OCI-LY7 (cell line): ENCODE results near the gene CCDC57. TPM values are rescaled to one million over a fixed set of nuclear protein-coding genes. Genes with fewer than 3 reads are reported as not detected.

Experiments
- Bru-seq: library from RNA; stranded (reverse); fragments of 400-500 nt; gene quantifications from one replicate; lab custom pipeline; 2021; lab: Mats Ljungman, UMichigan
- BruChase-seq, 2 experiments: library from RNA; stranded (reverse); fragments of 400-500 nt; gene quantifications; one replicate each; lab custom pipeline; 2021; lab: Mats Ljungman, UMichigan
- BruUV-seq: library from RNA; stranded (reverse); fragments of 400-500 nt; replicated peaks from 2 replicates; lab custom pipeline; 2021; lab: Mats Ljungman, UMichigan
- CTCF ChIA-PET: fragments of 300-600 bp; sonication (Branson Sonifier 250); formaldehyde crosslinking; loops from one replicate; lab custom pipeline; 2022; ENCODE audit warnings: antibody characterized with exemption; ENCODE audit not compliant: unreplicated experiment; lab: Charles Lee
- POLR2A ChIA-PET: fragments of 300-600 bp; sonication (Branson Sonifier 250); formaldehyde crosslinking; loops from one replicate; lab custom pipeline; 2022; ENCODE audit warnings: antibody characterized with exemption; lab: Charles Lee
- DNase-seq: peaks from one replicate; pipeline ENCODE4 v3.0.0-alpha.2; 2015; ENCODE audit warnings: low spot score
- H2AFZ ChIP-seq: fragments of 200-600 bp; sonication (generic), shearing (Covaris generic); 2 replicates; pipeline ENCODE4 v1.6.1; 2014; ENCODE audit warnings: mild to moderate bottlenecking, antibody characterized with exemption, low read length, moderate library complexity
- H3K27ac ChIP-seq: fragments of 200-600 bp; sonication (generic); 2 replicates; pipeline ENCODE4 v1.5.1; 2014; ENCODE audit warnings: mixed run types, low read depth, mild to moderate bottlenecking, moderate library complexity, low read length, inconsistent platforms; ENCODE audit not compliant: poor library complexity, severe bottlenecking
- H3K36me3 ChIP-seq: fragments of 200-600 bp; sonication (generic); 2 replicates; pipeline ENCODE4 v1.6.1; 2014; ENCODE audit warnings: mild to moderate bottlenecking, antibody characterized with exemption, low read length, moderate library complexity, mixed read lengths; ENCODE audit not compliant: insufficient read depth
- H3K4me1 ChIP-seq: fragments of 200-600 bp; sonication (generic); 2 replicates; pipeline ENCODE4 v1.5.1; 2014; ENCODE audit warnings: mild to moderate bottlenecking, low read length; ENCODE audit not compliant: insufficient read depth, poor library complexity, severe bottlenecking
- H3K4me2 ChIP-seq: fragments of 200-600 bp; sonication (generic); 2 replicates; pipeline ENCODE4 v1.6.1; 2014; ENCODE audit warnings: mild to moderate bottlenecking, low read length
- H3K4me3 ChIP-seq: fragments of 200-600 bp; sonication (generic); 2 replicates; pipeline ENCODE4 v1.5.1; 2014; ENCODE audit warnings: mild to moderate bottlenecking, low read depth, low read length; ENCODE audit not compliant: poor library complexity, severe bottlenecking
- H3K79me2 ChIP-seq: fragments of 200-600 bp; sonication (generic); 2 replicates; pipeline ENCODE4 v1.6.1; 2016; ENCODE audit warnings: low read depth, mild to moderate bottlenecking, low read length, moderate library complexity, mixed read lengths; ENCODE audit not compliant: insufficient read depth
- H3K9me2 ChIP-seq: fragments of 200-600 bp; sonication (generic); 2 replicates; pipeline ENCODE4 v1.6.1; 2016; ENCODE audit warnings: mild to moderate bottlenecking, low read length, mixed read lengths; ENCODE audit not compliant: insufficient read depth
- H3K9me3 ChIP-seq: fragments of 200-600 bp; sonication (generic); 2 replicates; pipeline ENCODE4 v1.6.1; 2014; ENCODE audit warnings: mild to moderate bottlenecking, mixed run types, low read length, mixed read lengths
- H4K20me1 ChIP-seq: fragments of 200-600 bp; sonication (generic); 2 replicates; pipeline ENCODE4 v1.6.1; 2014; ENCODE audit warnings: mild to moderate bottlenecking, antibody characterized with exemption, low read length, moderate library complexity, mixed read lengths; ENCODE audit not compliant: insufficient read depth
- CTCF ChIP-seq: fragments of 200-600 bp; sonication (generic); conservative IDR thresholded peaks from 2 replicates; pipeline ENCODE4 v1.5.1; 2014; ENCODE audit warnings: mild to moderate bottlenecking, antibody characterized with exemption, low read length, moderate library complexity, mixed read lengths
- EZH2phosphoT487 ChIP-seq: fragments of 200-600 bp; sonication (generic); IDR thresholded peaks from 2 replicates; pipeline ENCODE4 v1.6.1; 2018; ENCODE audit warnings: low read depth, borderline replicate concordance, mild to moderate bottlenecking, mixed run types, antibody characterized with exemption, low read length, moderate library complexity, mixed read lengths
- intact Hi-C: fragments of 100-400 bp; cut with micrococcal nuclease; formaldehyde crosslinking; loops from one replicate; pipeline ENCODE4 v1.10.0; 2022; ENCODE audit not compliant: unreplicated experiment
- long read RNA-seq: library from polyadenylated mRNA; stranded (forward); transcript quantifications from one replicate; pipeline ENCODE4 v2.0.0, GENCODE V29; 2022
- total RNA-seq, 2 experiments: library from RNA; depleted of rRNA in 1 of 2; stranded (reverse); fragments of >200 nt in 1 of 2; shearing (Covaris generic) in 1 of 2; gene quantifications; 2 replicates each; pipeline ENCODE4 v1.2.3, GENCODE V29; 2014 to 2022

Gene CCDC57, protein sequence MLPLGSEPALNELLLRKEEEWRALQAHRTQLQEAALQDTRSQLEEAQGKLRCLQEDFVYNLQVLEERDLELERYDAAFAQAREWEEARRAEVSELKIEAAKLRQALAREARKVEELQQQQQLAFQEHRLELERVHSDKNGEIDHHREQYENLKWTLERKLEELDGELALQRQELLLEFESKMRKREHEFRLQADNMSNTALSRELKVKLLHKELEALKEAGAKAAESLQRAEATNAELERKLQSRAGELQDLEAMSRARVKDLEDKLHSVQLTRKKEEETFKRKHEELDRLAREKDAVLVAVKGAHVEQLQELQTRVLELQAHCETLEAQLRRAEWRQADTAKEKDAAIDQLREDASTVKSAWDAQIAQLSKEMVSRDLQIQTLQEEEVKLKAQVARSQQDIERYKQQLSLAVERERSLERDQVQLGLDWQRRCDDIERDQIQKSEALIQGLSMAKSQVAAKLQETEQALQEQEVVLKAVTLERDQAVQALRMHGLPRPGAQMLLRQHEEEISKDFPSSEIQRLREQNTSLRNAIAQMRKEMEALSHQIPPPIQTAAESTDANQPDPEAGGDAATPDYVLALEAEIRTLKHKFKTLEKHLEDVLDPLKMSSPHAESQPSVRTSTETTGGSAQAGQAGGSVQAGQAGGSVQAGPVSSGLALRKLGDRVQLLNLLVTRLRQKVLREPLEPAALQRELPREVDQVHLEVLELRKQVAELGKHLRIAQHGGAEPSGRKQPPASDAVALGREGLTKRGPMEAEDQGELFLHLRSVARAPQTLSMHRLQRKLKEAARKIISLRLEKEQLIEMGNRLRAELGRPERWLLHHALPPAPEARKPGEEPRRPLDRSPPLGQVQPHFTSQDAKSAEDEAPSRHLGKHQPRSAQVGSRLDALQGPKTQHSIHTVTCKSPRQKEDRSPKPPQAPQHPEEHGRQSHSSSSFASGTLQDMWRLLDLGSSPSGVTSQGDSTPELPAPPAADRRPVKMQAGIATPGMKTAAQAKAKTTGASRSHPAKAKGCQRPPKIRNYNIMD
- 30.7 and 34.5 TPM in 2 replicates for total RNA-seq (2014; rRNA removed; shearing (Covaris generic))
- 56.1 and 58.7 TPM in 2 replicates for total RNA-seq (2022)
- Bru-seq, nascent RNA = percentile 54 among the genes with signal in this experiment
- percentile 66 among the genes with signal in this experiment for BruChase-seq, experiment 1, labeled RNA remaining after a 6-hour chase
- BruChase-seq, experiment 2, labeled RNA remaining after a 2-hour chase = percentile 58 among the genes with signal in this experiment
- long read RNA-seq, transcript CCDC57-219 (2 exons, 513 nt) = major isoform, 5 of 39 reads
- long read RNA-seq, partial matches to known transcripts = 6 of 39 reads
- long read RNA-seq, other reads (novel, unspliced or antisense) = 27 of 39 reads

DNA sequence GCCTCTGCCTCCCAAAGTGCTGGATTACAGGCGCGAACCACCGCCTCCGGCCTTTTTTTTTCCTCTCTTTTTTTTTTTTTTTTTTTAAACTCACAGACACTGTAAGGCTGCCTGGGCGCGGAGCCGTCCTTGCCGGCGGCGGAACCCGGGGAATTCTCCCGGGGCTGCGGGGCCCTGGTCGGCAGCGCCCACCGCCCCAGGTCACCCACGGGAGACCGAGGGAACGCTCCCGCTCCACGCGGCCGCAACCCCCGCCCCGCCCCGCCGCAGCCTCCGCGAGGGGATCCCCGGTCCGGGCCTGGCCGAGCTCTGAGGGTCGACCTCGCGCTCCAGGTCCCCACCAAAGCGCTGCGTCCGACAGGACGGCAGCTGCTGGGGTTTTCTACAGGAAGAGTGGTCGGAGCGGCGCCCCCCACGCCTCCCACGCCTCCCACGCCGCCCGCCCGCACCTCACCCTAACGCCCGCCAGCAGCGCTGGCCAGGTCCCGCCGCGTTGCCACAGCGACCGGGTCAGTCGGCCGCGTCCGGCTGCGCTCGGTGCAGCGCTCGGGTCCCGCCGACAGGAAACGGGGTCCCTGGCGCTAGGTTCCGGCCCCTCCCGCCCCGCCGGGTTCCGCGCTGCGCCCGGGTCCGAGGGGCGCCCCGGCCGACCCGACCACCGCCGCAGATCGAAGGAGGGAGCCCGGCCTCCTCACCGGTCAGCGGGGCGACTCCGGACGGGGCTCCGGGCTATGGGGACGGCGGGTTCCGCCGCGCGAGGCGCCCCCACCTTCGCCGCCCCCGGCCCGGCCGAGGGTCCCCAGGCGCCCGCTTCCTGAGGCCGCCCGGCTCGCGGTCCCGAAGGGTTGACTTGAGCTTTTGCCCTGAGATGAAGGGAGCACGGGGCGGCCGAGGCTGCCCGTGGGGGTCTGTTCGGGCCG is at the start of gene CCDC57:
Gene CCDC57, minus strand, starts transcription at position 512 of the 920 bp plus-strand sequence. CDS start 10,898 bp downstream, outside the sequence.
- H3K27ac ChIP-seq = no peak within 1 kb of the TSS
- TF ChIP-seq EZH2phosphoT487 (no peak), CTCF (no peak)
- no TSS peak for BruUV-seq
- H3K9me2 ChIP-seq = no peaks in the 10 kb centered on the region
- H4K20me1 ChIP-seq = no peaks in the 10 kb centered on the region
- no peaks in the 10 kb centered on the region for H3K36me3 ChIP-seq
- DNase-seq = peak; percentile 90
- intact Hi-C loops = loop anchor here (2.0 kb wide), 1 partner anchor 16 kb away; the partner anchor contains the start of gene SLC16A3
- ChIA-PET CTCF (no interaction called here), POLR2A (no interaction called here)
- no peaks in the 10 kb centered on the region for H3K79me2 ChIP-seq
- peak within 1 kb of the TSS; percentile 93 for H2AFZ ChIP-seq
- no peaks in the 10 kb centered on the region for H3K9me3 ChIP-seq
- H3K4me2 ChIP-seq = peak within 1 kb of the TSS; percentile 84
- peaks cover 19% of the 10 kb centered on the region for H3K4me1 ChIP-seq
- peak within 1 kb of the TSS; percentile 86 for H3K4me3 ChIP-seq

GRCh38 chr17:82262344-82262743 is 49.7 kb upstream of the CCDC57 start:
- no peaks in the 10 kb centered on the region for H4K20me1 ChIP-seq
- no peak overlapping the region for H2AFZ ChIP-seq
- POLR2A ChIA-PET = interaction anchor here (0.7 kb wide), 1 partner anchor 108 kb away, joined by 3 read pairs; no protein-coding TSS in a partner anchor

More at GRCh38 chr17:82262344-82262743, 49.7 kb upstream of the CCDC57 start:
- Histone ChIP-seq H3K9me3 (peaks cover 11% of the 10 kb centered on the region), H3K4me3 (no peak overlapping the region), H3K4me1 (no peaks in the 10 kb centered on the region), H3K36me3 (peaks cover 97% of the 10 kb centered on the region), H3K27ac (no peak overlapping the region), H3K79me2 (peaks cover 12% of the 10 kb centered on the region), H3K9me2 (no peaks in the 10 kb centered on the region), H3K4me2 (no peak overlapping the region)
- no peak for DNase-seq
- no peak for TF ChIP-seq CTCF
- TF ChIP-seq EZH2phosphoT487 = no peak
- CTCF ChIA-PET = no interaction called here
- intact Hi-C loops = no loop called here
- BruUV-seq = no TSS peak
